Activated naive CD4-positive, alpha-beta T cell treated with anti-CD3 and anti-CD28 coated beads, Interleukin-2, amount 10 ng/mL, durations not matched to agents 7 days and 5 days (primary cell): ENCODE data around the gene LRRC37A3.
"Not testable (repeated sequence)": the region's sequence is repeated elsewhere in the genome, so short reads cannot be mapped to it uniquely, and the experiment has no call there.

Experiments
- CTCF ChIA-PET: fragments of 350-600 bp; sonication (Branson Sonifier 250); formaldehyde crosslinking; loops from one replicate; lab custom pipeline; 2021; ENCODE audit warnings: antibody characterized with exemption; lab: Charles Lee
- DNase-seq: peaks from one replicate; pipeline ENCODE4 v3.0.0-alpha.2; 2020
- H3K27ac Mint-ChIP-seq: one replicate; pipeline ENCODE4 v1.8.0; 2021; ENCODE audit warnings: mild to moderate bottlenecking, moderate library complexity, mixed read lengths
- H3K27me3 Mint-ChIP-seq: one replicate; pipeline ENCODE4 v1.8.0; 2021; ENCODE audit warnings: mild to moderate bottlenecking, mixed read lengths
- H3K36me3 Mint-ChIP-seq: one replicate; pipeline ENCODE4 v1.8.0; 2021; ENCODE audit warnings: mixed read lengths
- H3K4me1 Mint-ChIP-seq: one replicate; pipeline ENCODE4 v1.8.0; 2021; ENCODE audit warnings: mixed read lengths
- H3K4me3 Mint-ChIP-seq: one replicate; pipeline ENCODE4 v1.8.0; 2021; ENCODE audit warnings: mild to moderate bottlenecking, moderate library complexity, mixed read lengths
- H3K9me3 Mint-ChIP-seq: one replicate; pipeline ENCODE4 v1.8.0; 2021; ENCODE audit warnings: mixed read lengths

The LRRC37A3 gene

DNA sequence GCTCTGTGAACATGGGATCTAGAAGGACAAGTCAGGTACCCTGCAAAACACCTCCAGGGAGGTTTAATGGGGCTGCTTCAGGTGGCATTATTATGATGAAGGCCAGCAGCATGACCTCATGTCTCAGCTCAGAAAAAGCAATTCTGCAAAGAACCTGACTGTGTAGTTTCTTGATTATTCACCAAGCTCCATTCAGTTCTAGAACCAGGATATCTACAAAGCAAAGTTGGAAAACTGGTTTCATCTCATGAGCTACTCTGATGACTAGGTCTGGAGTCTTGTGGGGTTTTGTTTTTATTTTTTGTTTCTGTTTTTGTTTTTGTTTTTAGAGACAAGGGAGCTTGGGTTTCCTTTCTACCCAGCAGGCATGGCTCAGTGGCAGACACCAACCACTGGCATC is 19.0 kb upstream of the LRRC37A3 start:
- DNase-seq: no peak
- Mint-ChIP-seq H3K27me3 (peaks cover 4% of the 10 kb centered on the region), H3K27ac (no peak overlapping the region), H3K4me1 (peaks cover 16% of the 10 kb centered on the region), H3K4me3 (no peak overlapping the region), H3K36me3 (no peaks in the 10 kb centered on the region), H3K9me3 (no peaks in the 10 kb centered on the region)
- CTCF ChIA-PET: interaction anchor here (0.8 to 1.9 kb wide), 8 partner anchors 11 to 271 kb away, joined by 3 to 9 read pairs (median 4); partner anchors contain the start of gene LRRC37A3

DNA sequence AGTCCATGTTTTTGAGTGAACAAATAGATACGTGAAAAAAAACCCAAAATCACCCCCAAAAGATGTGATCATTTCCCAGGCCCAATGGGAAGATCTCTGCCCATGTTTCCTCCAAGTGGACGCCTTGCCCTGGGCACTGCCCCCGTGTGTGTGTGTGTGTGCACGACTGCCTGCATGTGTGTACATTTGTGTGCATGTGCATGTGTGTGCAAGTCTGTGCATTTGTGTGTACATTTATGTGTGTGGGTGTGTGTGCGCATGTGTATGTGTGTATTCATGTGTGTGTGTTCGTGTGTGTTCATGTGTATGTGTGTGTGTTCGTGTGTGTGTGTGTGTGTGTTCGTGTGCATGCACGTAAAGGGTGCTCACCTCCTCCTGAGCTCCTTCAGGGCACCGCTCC is 16.8 kb upstream of the LRRC37A3 start:
- Mint-ChIP-seq H3K27ac (no peak overlapping the region), H3K9me3 (no peaks in the 10 kb centered on the region), H3K36me3 (no peaks in the 10 kb centered on the region), H3K4me1 (peaks cover 16% of the 10 kb centered on the region), H3K4me3 (no peak overlapping the region), H3K27me3 (peaks cover 4% of the 10 kb centered on the region)
- no peak for DNase-seq
- CTCF ChIA-PET: no interaction called here

DNA sequence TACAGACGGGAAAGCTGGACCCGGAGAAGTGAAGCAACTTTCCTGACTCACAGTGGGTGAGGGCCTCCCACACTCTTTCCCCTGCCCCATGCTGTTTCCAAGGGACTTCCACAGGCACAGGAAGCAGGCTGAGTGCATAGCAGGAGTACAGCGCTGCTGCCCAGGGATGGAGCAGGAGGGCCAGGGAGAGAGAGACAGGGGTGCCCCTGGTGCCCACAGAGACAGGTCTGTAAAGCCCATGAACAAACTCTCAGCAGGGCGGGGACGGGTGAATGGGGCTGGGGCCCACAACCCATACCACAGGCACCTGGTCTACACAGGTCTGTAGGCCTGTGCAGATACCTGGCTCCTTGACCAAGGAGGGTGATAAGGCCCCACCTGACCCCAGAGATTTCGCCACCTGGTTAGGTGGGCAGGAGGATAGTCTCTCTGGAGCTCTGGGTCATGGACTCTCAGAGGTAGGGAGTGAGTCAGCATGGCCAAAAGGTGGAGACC is 15.1 kb upstream of the LRRC37A3 start:
- not testable (repeated sequence) for H3K36me3 Mint-ChIP-seq, DNase-seq, H3K4me3 Mint-ChIP-seq, H3K27ac Mint-ChIP-seq, H3K27me3 Mint-ChIP-seq, H3K9me3 Mint-ChIP-seq
- CTCF ChIA-PET: interaction anchor here (0.8 kb wide), 1 partner anchor 27 kb away, joined by 4 read pairs; no protein-coding TSS in a partner anchor
- peaks cover 19% of the 10 kb centered on the region for H3K4me1 Mint-ChIP-seq

DNA sequence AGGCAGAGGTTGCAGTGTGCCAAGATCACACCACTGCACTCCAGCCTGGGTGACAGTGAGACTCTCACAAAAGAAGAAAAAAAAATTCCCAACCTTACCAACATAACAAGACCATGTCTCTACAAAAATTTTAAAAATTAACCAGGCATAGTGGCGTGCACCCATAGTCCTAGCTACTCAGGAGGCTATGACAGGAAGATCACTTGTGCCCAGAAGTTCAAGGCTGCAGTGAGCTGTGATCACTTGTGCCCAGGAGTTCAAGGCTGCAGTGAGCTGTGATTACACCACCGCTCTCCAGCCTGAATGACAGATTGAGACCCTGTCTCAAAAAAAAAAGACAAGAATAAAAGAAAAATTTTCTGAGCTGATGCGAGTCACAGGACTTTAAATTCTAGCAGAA is 13.6 kb upstream of the LRRC37A3 start:
- CTCF ChIA-PET, H3K9me3 Mint-ChIP-seq, H3K27me3 Mint-ChIP-seq, H3K36me3 Mint-ChIP-seq, H3K4me3 Mint-ChIP-seq, DNase-seq, H3K27ac Mint-ChIP-seq: not testable (repeated sequence)
- H3K4me1 Mint-ChIP-seq: peaks cover 10% of the 10 kb centered on the region

DNA sequence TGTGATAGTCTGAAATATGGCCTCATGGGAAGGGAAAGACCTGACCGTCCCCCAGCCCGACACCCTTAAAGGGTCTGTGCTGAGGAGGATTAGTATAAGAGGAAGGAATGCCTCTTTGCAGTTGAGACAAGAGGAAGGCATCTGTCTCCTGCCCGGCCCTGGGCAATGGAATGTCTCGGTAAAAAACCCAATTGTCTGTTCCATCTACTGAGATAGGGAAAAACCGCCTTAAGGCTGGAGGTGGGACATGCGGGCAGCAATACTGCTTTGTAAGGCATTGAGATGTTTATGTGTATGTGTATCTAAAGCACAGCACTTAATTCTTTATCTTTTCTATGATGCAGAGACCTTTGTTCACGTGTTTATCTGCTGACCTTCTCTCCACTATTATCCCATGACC is 11.1 kb upstream of the LRRC37A3 start:
- H3K27ac Mint-ChIP-seq, H3K4me3 Mint-ChIP-seq, H3K9me3 Mint-ChIP-seq, H3K4me1 Mint-ChIP-seq, H3K36me3 Mint-ChIP-seq, DNase-seq, H3K27me3 Mint-ChIP-seq, CTCF ChIA-PET: not testable (repeated sequence)

DNA sequence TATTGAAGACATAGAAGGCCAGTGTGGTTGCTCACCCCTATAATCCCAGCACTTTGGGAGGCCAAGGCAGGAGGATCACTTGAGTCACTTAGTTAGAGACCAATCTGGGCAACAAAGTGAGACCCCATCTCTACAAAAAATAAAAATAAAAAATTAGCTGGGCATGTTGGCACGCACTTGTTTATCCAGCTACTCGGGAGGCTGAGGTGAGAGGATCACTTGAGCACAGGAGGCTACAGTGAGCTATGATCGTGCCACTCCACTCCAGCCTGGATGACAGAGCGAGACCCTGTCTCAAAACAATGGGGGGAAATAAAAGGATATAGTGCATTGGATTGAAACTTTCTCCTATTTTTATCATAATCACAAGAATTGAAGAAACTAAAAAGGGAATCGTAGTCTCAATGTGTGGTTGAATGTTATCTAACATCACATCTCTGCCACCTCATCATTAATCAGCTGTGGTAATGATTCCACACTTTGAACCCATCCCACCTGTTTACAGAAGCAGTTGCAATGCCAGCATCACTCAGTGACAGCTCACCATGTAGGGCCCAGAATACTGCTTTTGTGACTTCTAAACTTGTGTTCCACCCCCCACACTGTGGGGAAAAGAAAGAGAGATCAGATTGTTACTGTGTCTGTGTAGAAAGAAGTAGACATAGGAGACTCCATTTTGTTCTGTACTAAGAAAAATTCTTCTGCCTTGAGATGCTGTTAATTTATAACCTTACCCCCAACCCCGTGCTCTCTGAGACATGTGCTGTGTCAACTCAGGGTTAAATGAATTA is 10.3 kb upstream of the LRRC37A3 start:
- not testable (repeated sequence) for H3K27ac Mint-ChIP-seq
- CTCF ChIA-PET: interaction anchor here (0.7 kb wide), 1 partner anchor 300 kb away, joined by 3 read pairs; no protein-coding TSS in a partner anchor
- DNase-seq: peak; percentile 31

DNA sequence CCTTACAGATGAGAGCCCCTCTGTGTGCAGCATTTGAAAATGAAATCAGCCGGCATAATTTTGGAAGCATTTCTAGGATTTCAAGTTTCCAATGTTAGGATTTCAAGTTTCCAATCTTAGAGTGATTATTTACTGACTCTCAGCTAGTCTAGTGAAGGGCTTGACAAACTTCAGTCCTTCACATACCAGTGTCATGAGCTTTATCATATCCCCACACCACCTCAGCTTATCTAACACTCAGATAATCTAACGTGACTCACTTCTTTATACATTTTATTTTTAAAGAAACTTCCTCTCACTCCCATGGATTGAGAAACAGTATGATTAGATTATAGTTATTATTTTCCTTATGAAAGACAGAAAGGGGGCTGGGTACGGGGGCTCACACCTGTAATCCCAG is 9.4 kb upstream of the LRRC37A3 start:
- not testable (repeated sequence) for H3K36me3 Mint-ChIP-seq, DNase-seq, H3K4me1 Mint-ChIP-seq, H3K27ac Mint-ChIP-seq, H3K4me3 Mint-ChIP-seq, H3K27me3 Mint-ChIP-seq, H3K9me3 Mint-ChIP-seq
- CTCF ChIA-PET: interaction anchor here (0.7 kb wide), 1 partner anchor 301 kb away, joined by 3 read pairs; no protein-coding TSS in a partner anchor

More for the DNA sequence above, 10.3 kb upstream of the LRRC37A3 start:
- H3K9me3 Mint-ChIP-seq, H3K4me3 Mint-ChIP-seq, H3K27me3 Mint-ChIP-seq, H3K36me3 Mint-ChIP-seq, H3K4me1 Mint-ChIP-seq: not testable (repeated sequence)

DNA sequence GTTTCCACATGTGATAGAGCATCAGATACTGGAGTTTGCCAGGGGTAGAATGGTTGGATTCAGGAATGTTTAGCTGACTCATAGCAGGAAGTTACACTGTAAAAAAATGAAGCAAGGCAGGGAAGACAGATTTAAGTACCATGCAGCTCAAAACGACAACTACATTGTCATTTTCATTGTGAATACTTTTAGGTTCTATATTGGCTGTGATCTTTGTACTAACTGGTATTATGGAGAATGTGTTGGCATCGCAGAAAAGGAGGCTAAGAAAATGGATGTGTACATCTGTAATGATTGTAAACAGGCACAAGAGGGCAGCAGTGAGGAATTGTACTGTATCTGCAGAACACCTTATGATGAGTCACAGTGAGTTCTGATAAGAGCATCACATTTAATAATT is 8.2 kb upstream of the LRRC37A3 start:
- CTCF ChIA-PET: interaction anchor here (0.7 to 1.6 kb wide), 5 partner anchors 11 to 173 kb away, joined by 3 to 5 read pairs (median 3); no protein-coding TSS in a partner anchor
- H3K27me3 Mint-ChIP-seq, H3K27ac Mint-ChIP-seq, H3K36me3 Mint-ChIP-seq, H3K9me3 Mint-ChIP-seq, H3K4me3 Mint-ChIP-seq: not testable (repeated sequence)
- H3K4me1 Mint-ChIP-seq: peaks cover 19% of the 10 kb centered on the region
- DNase-seq: peak; percentile 71

DNA sequence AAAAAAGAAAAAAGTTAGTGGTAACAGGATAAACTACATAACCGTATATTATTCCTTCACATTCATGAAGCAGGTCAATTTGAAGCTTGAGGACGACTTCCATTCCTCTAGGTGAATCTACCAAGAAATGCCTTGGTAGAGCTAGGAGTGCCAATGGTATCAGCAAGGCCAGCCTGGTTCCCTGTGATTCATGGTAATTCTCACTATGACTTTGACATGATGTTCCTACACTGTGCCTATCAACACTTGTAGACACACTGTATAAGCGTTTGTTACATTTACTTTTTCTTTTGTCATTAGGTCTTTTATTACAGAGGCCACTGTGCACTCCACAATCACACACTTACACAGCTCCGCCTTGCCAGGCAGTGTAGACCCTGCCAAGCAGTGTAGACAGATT is 7.2 kb upstream of the LRRC37A3 start:
- Mint-ChIP-seq H3K27me3 (peaks cover 10% of the 10 kb centered on the region), H3K4me1 (peaks cover 22% of the 10 kb centered on the region)
- not testable (repeated sequence) for H3K27ac Mint-ChIP-seq, H3K36me3 Mint-ChIP-seq, DNase-seq, H3K9me3 Mint-ChIP-seq, H3K4me3 Mint-ChIP-seq
- CTCF ChIA-PET: interaction anchor here (0.6 to 1.6 kb wide), 4 partner anchors 35 to 271 kb away, joined by 3 to 5 read pairs (median 3); no protein-coding TSS in a partner anchor

DNA sequence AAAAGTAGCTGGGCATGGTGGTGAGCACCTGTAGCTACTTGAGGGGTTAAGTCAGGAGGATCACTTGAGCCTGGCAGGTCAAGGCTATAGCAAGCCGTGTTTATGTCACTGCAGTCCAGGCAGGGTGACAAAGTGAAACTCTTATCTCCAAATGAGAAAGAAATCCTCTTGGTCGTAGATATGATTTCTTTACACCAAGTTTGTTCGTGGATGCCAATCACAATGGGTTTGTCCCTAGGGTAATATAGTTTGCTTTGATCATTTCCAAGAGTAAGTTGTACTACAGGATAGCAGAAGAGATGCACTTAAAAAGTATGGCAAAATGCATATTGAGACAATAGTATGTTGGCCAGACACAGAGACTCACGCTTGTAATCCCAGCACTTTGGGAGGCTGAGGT is 6.0 kb upstream of the LRRC37A3 start:
- H3K27ac Mint-ChIP-seq, DNase-seq, H3K36me3 Mint-ChIP-seq, H3K4me3 Mint-ChIP-seq, H3K9me3 Mint-ChIP-seq, CTCF ChIA-PET: not testable (repeated sequence)
- peaks cover 16% of the 10 kb centered on the region for H3K27me3 Mint-ChIP-seq
- peaks cover 22% of the 10 kb centered on the region for H3K4me1 Mint-ChIP-seq

DNA sequence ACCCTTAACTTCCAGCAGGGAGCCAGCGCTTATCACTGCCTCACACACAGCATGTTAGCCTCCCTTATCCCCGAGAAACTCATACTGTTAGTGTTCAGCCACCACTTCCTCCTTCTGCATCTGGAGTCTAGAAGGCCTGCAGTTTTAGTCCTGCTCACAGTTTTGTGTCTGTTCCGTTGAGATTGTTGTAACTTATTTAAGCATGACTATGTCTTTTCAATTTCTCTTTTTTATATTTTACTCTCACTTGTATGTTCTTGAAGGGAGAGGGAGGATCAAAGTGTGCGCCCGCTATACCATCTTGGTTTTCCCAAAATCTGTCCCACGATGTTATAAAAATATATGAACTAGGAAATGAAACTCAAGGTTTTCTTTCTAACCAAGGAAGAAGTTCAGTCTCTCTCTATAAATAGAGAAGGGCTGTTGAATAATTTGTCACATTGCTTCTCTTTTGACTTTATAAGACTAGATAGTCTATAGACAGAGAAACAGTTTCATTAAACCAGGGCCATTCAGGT is 3.8 kb upstream of the LRRC37A3 start:
- H3K27ac Mint-ChIP-seq, H3K4me3 Mint-ChIP-seq, CTCF ChIA-PET, DNase-seq, H3K36me3 Mint-ChIP-seq, H3K9me3 Mint-ChIP-seq: not testable (repeated sequence)
- Mint-ChIP-seq H3K27me3 (peaks cover 16% of the 10 kb centered on the region), H3K4me1 (peaks cover 28% of the 10 kb centered on the region)

DNA sequence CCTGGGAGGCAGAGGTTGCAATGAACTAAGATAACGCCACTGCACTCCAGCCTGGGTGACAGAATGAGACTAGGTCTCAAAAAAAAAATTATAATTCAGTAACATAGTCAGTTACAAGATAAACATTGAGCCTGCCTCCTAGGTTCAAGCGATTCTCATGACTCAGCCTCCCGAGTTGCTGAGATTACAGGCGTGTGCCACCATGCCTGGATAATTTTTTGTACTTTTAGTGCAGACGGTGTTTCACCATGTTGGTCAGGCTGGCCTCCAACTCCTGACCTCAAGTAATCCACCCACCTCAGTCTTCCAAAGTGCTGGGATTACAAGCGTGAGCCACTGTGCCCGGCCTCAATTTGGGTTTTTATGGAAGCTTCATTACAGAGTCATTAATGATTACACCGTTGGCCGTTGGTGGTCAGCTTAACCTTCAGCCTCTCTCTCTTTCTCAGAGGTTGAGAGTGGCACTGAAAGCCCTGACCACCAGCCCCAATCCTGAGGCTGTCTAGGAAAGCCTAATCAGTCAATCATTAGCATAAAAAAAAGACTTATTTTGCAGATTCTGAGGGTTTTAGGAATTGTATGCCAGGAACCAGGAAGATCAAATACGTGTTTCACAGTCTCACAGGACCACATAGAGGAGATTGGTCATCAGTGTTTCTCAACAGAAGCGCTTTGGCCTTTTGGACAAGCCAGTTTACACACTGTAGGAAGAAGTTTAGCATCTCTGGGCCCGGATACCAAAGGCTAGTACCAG is 1.3 kb upstream of the LRRC37A3 start:
- Mint-ChIP-seq H3K9me3 (no peaks in the 10 kb centered on the region), H3K27ac (peak overlapping the region; percentile 95), H3K4me3 (peak overlapping the region; percentile 89)

DNA sequence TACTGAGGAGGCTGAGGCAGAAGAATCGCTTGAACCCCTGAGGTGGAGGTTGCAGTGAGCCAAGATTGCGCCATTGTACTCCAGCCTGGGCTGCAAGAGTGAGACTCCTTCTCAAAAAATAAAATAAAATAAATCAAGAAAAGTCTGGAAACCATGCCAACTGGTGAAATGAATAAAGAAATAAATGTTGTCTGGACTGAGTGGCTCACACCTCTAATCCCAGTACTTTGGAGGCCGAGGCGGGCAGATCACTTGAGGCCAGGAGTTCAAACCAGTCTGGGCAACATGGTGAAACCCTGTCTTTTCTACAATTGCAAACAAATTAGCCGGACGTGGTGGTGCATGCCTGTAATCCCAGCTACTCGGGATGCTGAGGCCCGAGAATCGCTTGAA is 744 bp upstream of the LRRC37A3 start:
- no peak for DNase-seq
- Mint-ChIP-seq H3K27ac (peak overlapping the region; percentile 95), H3K4me1 (peaks cover 25% of the 10 kb centered on the region), H3K27me3 (peaks cover 16% of the 10 kb centered on the region), H3K9me3 (no peaks in the 10 kb centered on the region), H3K4me3 (peak overlapping the region; percentile 89), H3K36me3 (peaks cover 3% of the 10 kb centered on the region)
- CTCF ChIA-PET: interaction anchor here (0.8 to 1.5 kb wide), 5 partner anchors 22 to 220 kb away, joined by 3 to 5 read pairs (median 3); no protein-coding TSS in a partner anchor

More for the DNA sequence above, 1.3 kb upstream of the LRRC37A3 start:
- Mint-ChIP-seq H3K4me1 (peaks cover 23% of the 10 kb centered on the region), H3K27me3 (peaks cover 16% of the 10 kb centered on the region), H3K36me3 (no peaks in the 10 kb centered on the region)
- CTCF ChIA-PET: interaction anchor here (1.5 kb wide), 1 partner anchor 21 kb away, joined by 4 read pairs; no protein-coding TSS in a partner anchor
- DNase-seq: no peak

DNA sequence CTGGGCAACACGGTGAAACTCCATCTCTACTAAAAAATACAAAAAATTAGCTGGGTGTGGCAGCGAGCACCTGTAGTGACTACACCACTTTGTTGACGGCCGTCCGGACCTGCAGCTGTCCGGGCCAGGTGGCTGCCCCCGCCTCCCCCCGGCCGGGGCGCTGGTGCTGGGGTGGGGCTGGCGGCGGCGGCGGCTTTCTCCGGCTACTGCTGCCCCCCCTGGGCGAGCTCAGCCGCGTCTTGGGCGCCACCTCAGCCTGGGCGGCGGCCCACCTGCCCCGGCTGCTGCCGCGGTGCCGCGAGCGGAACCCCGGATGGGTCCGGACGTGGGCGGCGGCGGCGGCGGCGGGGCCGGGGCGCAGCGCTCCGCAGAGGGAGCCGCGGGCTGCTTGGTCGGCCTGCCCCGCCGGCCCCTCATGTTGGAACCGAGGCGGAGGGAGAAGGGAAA is 413 bp downstream of the LRRC37A3 start:
- Mint-ChIP-seq H3K4me1 (peaks cover 25% of the 10 kb centered on the region), H3K27ac (peak overlapping the region; percentile 95), H3K27me3 (peaks cover 16% of the 10 kb centered on the region), H3K4me3 (peak overlapping the region; percentile 89)
- CTCF ChIA-PET: interaction anchor here (1.2 to 1.5 kb wide), 5 partner anchors 20 to 221 kb away, joined by 3 to 5 read pairs (median 3); no protein-coding TSS in a partner anchor
- not testable (repeated sequence) for H3K9me3 Mint-ChIP-seq, H3K36me3 Mint-ChIP-seq
- peak; percentile 63 for DNase-seq
